GM15510 (cell line): ENCODE results near the gene PIK3C2B.

Experiments used
- POLR2A ChIP-seq: IDR thresholded peaks from 3 replicates; pipeline ENCODE4 v1.6.1; 2011; ENCODE audit warnings: borderline replicate concordance; ENCODE audit not compliant: insufficient read length; ENCODE audit errors: extremely low read depth

The PIK3C2B gene

DNA sequence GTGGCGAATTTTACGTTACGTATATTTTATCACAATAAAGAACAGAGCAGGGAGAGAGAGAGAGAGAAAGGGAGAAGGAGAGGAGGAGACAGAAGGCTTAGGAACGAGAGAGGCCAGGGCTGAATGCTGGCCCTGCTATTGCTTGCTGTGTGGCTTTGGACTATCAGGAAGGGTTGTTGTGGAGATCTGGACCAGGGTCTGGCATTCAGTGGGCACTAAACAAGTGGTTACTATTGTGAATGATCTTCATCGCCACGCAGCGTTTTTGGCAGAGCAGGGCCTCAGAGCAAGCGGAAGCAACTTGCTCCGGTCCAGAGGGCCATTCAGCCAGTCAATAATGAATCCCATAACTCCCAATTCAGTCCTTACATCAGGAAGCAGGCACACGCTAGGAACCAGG is 26.4 kb downstream of the PIK3C2B start:
- TF ChIP-seq POLR2A, result no peak

DNA sequence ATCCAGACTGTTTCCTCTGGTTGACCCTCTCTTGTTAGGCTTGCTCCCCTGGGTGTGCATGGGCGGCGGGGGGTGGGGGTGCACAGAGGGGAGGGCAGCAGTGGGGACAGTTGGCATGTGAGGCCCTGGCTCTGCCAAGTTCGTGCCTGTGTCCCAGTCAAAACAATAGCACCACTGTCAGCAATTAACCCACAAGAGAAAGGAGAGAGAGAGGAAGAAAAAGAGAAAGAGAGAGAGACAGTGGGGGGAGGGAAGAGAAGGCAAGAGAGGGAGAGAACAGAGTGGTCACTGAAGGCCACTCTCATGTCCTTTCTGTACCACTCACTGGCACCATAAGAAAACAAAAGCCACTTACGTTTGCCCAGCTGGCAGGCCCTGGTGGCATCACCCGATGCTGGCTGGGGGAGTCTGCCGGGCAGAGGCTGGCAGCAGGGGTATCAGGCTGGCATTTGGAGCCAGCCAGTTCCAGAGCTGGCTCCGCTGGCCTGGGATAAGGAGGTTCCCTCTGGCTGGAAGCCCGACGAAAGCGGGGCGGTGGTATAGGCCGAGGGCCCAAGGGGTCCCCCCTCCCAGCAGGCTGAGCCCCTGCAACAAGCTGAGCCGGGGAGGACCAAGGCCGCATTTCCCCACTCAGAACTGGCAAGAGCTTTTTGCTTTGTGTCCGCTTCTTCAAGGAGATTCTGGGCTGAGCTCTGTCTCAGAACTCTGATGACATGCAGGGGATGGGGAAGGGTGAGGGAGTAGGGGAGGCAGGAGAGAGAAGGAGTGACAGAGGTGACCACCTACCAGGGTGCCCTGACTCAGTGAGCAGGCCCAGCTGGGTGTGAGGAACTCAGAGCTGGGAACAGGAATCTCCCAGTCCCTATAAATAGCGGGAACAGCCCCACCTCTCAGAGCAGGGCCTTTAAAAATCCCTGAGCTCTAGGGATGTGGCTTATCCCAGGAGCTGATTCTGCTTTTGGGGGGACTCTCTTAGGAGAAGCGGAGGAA is 27.9 kb downstream of the PIK3C2B start:
- peak; percentile 3 for TF ChIP-seq POLR2A

GRCh38 chr1:204465546-204466415 is 28.8 kb downstream of the PIK3C2B start:
- peak; percentile 30 for TF ChIP-seq POLR2A

DNA sequence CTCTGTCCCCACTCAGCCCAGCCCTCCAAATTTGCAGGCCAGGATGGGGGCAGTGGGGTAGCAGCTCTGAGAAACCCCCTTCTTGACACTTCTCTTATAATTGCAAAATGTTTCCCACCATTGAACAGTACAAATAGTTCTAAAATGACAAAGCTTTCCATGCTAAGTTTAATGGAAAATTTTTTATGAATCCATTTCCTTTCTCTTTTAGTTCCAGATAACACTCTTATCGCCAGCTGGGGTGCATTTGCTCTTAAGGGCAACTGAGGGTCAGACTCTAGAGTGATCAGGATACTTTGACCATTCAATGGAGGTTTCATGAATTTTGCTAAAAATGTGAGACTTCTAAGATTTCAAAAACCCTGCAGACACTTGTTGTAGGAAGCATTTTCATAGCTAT is 29.9 kb downstream of the PIK3C2B start:
- TF ChIP-seq POLR2A, result no peak

DNA sequence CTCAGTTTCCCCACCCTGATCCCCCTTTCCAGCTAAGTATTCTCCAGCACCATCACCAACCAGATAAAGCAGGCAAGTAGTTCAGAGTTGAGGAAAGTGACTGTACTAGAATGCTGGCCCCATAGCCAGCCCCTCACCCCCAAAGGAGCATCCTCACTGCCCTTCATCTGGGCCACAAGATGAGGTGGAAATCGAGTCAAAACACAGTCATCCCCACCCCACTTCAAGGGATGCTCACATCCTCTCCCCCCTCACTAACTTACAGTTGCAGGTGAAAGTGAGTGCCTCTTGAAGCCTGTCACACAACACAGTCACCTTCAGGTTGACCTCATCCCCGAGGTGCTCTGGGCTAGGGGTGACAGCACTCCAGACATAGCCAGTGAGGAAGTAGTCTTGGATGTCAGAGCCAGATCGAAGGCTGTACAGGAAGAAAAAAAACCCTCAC is 30.4 kb downstream of the PIK3C2B start:
- no peak for TF ChIP-seq POLR2A

DNA sequence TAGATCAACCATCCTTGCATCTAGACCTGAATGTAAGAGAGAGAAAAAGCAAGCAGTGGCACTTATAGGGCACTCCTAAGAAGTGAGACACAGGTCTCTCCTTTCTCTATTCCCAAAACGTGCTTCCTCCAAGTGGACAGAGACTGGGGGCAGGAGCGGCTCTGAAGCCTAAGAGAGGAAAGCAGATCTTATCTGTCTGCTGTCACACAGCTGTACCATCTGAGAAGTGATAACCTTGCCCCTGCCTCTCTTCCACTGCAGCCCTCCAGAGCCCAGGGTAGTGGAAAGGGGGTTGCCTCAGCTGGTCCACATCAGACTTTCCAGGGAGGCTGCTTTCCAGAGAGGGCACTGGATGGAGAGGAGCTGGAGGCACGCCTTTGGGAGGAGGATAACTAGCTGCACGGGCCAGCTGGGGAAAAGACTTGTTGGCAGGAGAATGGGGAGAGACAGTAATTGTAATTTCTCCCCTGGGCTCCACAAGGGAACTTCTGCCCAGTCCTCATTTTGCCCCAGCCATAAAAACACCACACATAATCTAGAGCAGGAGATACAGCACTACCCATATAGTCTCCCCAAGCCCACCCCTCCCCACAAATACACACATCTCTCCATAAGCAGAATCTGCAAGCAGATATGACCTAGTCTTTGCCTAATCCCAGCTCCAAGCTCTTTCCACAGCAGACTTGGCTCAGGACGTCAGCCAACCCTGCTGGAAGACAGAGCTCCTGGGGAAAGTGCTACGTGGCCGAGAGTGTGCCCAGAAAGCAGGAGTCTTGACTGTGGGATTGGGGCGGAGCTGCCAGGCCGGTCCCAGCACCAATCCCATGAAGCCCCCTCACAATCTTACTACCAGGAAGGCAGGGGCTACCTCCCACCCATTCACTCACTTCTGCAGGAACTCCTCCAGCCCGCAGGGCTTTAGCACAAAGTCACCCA is 31.2 kb downstream of the PIK3C2B start:
- TF ChIP-seq POLR2A, result no peak

- TF ChIP-seq POLR2A, result no peak
These were observed 32.4 kb downstream of the PIK3C2B start for GRCh38 chr1:204462229-204462561.

- TF ChIP-seq POLR2A, result no peak
These were observed 33.0 kb downstream of the PIK3C2B start for GRCh38 chr1:204461331-204462228.

DNA sequence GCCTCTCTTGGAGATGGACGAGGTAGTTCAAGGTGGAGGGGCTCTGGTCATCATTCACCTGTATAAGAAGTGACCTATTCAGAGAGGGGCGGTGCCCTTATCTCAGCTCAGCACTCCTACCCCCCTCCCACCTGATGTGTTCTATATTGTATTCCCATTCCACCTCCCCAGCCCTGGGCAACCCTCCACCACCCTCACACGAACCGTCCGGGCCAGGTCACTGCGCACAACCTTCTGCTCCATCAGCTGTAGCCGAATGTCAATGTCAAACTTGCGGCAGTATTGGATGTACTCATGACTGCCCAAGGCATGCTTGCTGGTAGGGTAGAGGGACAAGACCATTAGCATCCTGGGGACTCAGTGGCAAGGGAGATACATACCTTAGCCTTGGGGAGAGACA is 34.3 kb downstream of the PIK3C2B start:
- TF ChIP-seq POLR2A, result no peak

GRCh38 chr1:204459706-204460105 is 34.9 kb downstream of the PIK3C2B start:
- no peak for TF ChIP-seq POLR2A

GRCh38 chr1:204457666-204458065 is 36.9 kb downstream of the PIK3C2B start:
- no peak for TF ChIP-seq POLR2A

DNA sequence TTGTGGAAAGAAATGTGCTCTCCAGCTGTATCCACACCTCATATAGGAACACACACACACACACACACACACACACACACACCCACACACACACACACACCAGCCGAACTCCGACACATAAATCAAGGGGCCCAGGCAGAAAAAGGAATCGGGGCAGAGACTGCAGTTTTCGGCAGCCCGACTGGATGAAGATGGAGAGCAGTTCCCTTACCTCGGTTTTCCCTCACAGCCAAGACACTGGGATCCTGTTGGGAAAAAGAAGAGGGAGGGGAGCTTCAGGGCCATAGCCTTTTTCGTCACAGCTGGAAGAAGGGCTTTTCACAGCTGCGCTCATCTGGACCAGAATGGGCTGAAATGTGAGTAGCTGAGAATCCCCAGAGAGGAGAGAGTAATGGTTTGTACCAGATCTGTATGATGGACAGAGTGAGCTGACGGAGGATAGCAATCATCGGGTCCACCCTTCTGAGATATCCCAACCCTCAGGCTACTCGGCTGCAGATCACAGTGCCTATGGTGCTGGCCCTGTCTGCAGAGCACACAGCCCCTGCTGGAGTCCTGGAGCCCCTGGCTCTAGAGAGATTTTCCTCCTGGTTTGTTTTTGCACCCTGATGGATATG is 37.7 kb downstream of the PIK3C2B start:
- no peak for TF ChIP-seq POLR2A

- TF ChIP-seq POLR2A, result no peak
These were observed 38.8 kb downstream of the PIK3C2B start for GRCh38 chr1:204455831-204456145.
